ENCODE measurements around the gene HSPA12B.

DNA sequence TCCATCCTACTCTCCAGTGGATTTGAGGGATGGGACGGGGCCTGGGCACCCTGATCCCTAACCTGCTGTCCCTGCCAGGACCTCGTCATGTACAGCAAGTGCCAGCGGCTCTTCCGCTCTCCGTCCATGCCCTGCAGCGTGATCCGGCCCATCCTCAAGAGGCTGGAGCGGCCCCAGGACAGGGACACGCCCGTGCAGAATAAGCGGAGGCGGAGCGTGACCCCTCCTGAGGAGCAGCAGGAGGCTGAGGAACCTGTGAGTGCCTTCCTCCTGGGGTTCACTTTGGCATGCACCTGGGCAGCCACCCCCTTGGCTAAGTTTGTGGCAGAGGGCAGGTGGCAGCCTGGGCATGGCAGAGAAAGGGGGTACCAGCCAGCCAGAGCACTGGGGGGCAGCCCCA, 69.4 kb downstream of the HSPA12B start:
- TF ChIP-seq, protein P1, sequence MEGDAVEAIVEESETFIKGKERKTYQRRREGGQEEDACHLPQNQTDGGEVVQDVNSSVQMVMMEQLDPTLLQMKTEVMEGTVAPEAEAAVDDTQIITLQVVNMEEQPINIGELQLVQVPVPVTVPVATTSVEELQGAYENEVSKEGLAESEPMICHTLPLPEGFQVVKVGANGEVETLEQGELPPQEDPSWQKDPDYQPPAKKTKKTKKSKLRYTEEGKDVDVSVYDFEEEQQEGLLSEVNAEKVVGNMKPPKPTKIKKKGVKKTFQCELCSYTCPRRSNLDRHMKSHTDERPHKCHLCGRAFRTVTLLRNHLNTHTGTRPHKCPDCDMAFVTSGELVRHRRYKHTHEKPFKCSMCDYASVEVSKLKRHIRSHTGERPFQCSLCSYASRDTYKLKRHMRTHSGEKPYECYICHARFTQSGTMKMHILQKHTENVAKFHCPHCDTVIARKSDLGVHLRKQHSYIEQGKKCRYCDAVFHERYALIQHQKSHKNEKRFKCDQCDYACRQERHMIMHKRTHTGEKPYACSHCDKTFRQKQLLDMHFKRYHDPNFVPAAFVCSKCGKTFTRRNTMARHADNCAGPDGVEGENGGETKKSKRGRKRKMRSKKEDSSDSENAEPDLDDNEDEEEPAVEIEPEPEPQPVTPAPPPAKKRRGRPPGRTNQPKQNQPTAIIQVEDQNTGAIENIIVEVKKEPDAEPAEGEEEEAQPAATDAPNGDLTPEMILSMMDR (IDR thresholded peaks at IDR 0.05; ENCODE audit: low read length) = no peak
- no peak for TF ChIP-seq EZH2 (IDR thresholded peaks at IDR 0.05; ENCODE audit: borderline replicate concordance, low read length)
